AG09319 (cell line): Measurements from ENCODE around the gene RER1.
A peak's percentile ranks its signal among the peaks of the same experiment; 100 is the strongest.

Experiments used
- DNase-seq: peaks from one replicate; pipeline ENCODE4 v3.0.0-alpha.2; 2010; ENCODE audit warnings: low read depth; ENCODE audit errors: extremely low read depth
- CTCF ChIP-seq: IDR thresholded peaks from 2 replicates; pipeline ENCODE4 v1.5.1; 2011; ENCODE audit warnings: low read depth, mild to moderate bottlenecking, inconsistent platforms, low read length, moderate library complexity

The RER1 gene, protein sequence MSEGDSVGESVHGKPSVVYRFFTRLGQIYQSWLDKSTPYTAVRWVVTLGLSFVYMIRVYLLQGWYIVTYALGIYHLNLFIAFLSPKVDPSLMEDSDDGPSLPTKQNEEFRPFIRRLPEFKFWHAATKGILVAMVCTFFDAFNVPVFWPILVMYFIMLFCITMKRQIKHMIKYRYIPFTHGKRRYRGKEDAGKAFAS

DNA sequence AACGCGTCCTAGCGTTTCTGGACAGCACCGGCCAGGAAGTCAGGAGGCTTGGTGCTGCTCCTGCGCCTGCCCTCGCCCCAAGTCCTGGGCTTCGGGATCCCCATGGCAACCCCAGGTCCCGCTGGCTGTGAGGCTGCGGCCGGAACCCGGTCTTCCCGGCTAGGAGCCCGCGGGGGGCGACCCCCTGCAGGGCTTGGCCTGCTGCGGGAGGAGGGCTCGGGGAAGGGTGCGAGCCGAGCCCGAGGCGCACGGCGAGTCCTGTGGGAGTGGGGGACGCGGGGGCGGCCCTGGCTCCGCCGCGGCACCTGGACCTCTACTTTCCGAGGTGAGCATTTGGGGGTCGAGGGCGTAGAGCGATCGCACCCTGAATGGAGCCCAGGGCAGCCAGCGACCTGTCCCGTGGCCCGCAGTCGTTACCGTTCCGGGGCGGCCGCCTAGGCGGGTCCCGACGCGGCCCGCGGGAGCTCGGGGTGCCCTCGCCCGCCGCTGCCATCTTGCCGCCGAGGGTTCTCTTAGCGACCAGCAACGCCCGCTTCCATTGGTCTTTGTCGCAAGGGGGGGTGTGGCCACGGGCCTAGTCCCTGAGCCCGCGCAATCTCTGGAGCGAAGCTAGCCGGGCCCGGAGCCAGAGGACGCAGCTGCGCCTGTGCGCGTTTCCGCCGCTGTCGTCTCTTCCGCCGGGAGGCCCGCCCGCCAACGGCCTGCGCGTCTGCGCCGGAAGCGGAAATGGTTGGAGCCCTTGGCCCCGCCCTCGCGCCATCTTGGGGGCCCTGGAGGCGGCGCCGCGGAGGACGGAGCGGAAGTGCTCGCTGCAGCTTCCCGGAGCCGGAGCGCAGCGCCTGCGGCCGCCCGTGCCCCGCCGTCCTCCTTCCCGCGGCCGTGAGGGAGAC is at the start of gene RER1, which contains the start of gene MORN1:
TSS of gene RER1 (plus strand) at position 801 of the 890 bp plus-strand sequence. CDS start 3,950 bp downstream, outside the sequence.
TSS of gene MORN1 (minus strand) at position 514 of the 890 bp plus-strand sequence. CDS start at position 493, 21 bp downstream.
- peak; percentile 96 for DNase-seq
- TF ChIP-seq CTCF: no peak

- no peak for DNase-seq
- no peak for TF ChIP-seq CTCF
These were observed 49.1 kb upstream of the RER1 start for GRCh38 chr1:2342384-2343022.

DNA sequence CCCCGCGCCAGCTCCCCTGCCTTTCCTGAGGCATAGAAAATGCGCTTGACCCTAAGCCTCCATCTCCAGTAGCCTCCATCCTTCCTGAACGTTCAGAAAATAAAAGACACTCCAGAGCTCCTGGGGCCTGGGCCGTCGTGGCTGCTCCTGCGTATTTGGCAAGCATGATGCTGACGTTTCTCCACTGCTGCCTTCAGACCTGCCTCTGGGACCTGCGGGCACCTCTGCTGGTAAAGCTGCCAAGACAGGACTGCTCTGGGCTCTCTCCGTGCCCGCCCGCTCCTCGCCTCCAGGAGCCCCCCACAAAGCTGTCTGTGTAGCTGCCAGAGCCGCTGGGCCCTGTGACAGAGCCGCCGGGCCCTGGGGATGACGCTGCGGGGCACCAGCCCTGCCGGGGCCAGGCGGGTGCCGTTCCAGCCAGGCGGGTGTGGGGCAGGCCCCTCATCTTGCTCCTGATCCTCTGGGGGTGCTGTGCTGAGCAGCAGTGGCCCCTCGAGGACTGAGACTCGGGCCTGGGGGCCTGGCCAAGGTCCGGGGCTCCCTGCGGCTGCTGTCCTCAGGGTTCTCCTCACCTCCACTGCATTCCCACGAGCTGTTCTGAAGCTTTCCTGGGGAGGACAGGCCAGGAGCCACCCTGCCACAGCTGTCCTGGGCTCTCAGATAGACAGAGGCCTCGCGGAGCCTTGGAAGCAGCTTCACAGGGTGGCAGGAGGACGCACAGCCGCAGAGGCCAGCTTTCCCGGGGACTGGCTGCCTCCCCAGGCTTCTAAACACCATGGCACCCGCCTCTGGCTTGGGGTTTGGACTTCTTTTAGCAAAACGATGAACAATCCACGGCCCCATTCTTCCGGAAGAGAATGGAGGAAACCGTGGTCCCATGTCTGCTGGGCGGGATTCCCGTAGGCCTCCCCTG is 48.4 kb upstream of the RER1 start:
- TF ChIP-seq CTCF: no peak
- DNase-seq: no peak

- DNase-seq: no peak
- no peak for TF ChIP-seq CTCF
These were observed 47.4 kb upstream of the RER1 start for GRCh38 chr1:2344121-2344681.

- TF ChIP-seq CTCF: no peak
- no peak for DNase-seq
These were observed 46.8 kb upstream of the RER1 start for GRCh38 chr1:2344744-2345296.

DNA sequence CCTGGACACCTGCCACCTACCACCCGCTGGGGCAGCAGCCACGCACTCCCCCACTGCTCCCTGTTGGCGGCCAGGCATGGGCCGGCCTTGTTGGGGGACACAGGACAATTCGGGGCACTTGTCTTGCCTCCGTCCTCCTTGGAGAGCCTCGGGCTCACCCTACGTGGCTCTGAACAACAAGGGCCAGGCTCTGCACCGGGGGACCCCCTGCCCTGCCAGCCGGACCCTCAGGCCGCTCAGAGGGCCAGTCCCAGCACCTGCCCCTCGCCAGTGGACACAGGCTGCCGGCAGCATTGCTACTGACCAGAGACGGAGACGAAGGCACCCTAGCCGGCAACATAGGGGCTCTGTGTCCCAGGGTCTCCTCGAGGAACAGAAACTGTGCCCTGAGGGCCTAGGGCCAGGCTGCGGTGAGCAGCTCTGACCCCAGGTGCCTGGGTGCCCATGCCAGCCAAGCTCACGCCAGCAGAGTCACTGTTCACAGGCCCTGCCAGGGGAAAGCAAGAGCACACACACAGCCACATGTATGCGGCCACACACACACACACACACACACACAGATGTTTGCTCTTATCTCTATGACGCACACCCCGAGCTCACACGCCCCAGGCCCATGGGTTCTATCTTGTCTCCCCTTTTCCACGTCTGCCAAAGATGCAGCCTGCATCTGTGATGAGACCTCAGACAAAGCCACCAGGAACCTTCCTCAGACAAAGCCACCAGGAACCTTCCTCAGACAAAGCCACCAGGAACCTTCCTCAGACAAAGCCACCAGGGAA is 46.2 kb upstream of the RER1 start:
- no peak for TF ChIP-seq CTCF

More for the DNA sequence above, 46.2 kb upstream of the RER1 start:
- no peak for DNase-seq
